ENCODE measurements around the gene ZNF790. TPM values are rescaled to one million over a fixed set of nuclear protein-coding genes. Genes with fewer than 3 reads are reported as not detected.

The ZNF790 gene
- total RNA-seq, 1 experiment from 2014 or later, result 5.8 TPM

- intact Hi-C loops (cut with micrococcal nuclease; ENCODE audit: unreplicated experiment), result no loop called here
- ATAC-seq, result peak; percentile 46; the same call in 1 of the 2 replicates
- in situ Hi-C loops (cut with HindIII; ENCODE audit: low pct_unique_long_range_greater_than_20kb, low sequenced_read_pairs), result no loop called here
- POLR2A ChIA-PET, result interaction anchor here (0.6 to 1.1 kb wide), 2 partner anchors 64 to 373 kb away, joined by 3 read pairs; no protein-coding TSS in a partner anchor
- TF ChIP-seq POLR2AphosphoS5 (IDR thresholded peaks at IDR 0.05; ENCODE audit: low read depth, low read length), result no peak
- no peak for TF ChIP-seq SIN3A (IDR thresholded peaks at IDR 0.05; ENCODE audit: borderline replicate concordance, insufficient read depth, low read depth, low read length)
- no peak for TF ChIP-seq TCF7L2 (IDR thresholded peaks at IDR 0.05; ENCODE audit: low read depth, low read length)
- no peak for TF ChIP-seq REST (IDR thresholded peaks at IDR 0.05; ENCODE audit: insufficient read depth in 1 of 2, low read depth in 2 of 2, low read length in 1 of 2)
- TF ChIP-seq, protein P1, sequence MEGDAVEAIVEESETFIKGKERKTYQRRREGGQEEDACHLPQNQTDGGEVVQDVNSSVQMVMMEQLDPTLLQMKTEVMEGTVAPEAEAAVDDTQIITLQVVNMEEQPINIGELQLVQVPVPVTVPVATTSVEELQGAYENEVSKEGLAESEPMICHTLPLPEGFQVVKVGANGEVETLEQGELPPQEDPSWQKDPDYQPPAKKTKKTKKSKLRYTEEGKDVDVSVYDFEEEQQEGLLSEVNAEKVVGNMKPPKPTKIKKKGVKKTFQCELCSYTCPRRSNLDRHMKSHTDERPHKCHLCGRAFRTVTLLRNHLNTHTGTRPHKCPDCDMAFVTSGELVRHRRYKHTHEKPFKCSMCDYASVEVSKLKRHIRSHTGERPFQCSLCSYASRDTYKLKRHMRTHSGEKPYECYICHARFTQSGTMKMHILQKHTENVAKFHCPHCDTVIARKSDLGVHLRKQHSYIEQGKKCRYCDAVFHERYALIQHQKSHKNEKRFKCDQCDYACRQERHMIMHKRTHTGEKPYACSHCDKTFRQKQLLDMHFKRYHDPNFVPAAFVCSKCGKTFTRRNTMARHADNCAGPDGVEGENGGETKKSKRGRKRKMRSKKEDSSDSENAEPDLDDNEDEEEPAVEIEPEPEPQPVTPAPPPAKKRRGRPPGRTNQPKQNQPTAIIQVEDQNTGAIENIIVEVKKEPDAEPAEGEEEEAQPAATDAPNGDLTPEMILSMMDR (IDR thresholded peaks at IDR 0.05), result no peak
- Histone ChIP-seq H3K4me1 (ENCODE audit: control insufficient read depth, insufficient read depth, low read length) (no peaks in the 10 kb centered on the region), H3K4me3 (ENCODE audit: low read depth in 2 of 2, low read length in 2 of 2) (peak overlapping the region; percentile 58 to 80), H3K9me3 (ENCODE audit: control insufficient read depth, insufficient read depth, low read depth, low read length) (peaks cover 19% of the 10 kb centered on the region; the same call in 1 of the 2 replicates), H3K36me3 (ENCODE audit: control insufficient read depth, insufficient read depth, low read length) (no peaks in the 10 kb centered on the region), H3K27me3 (ENCODE audit: control insufficient read depth, insufficient read depth, low read length) (no peaks in the 10 kb centered on the region), H3K27ac (ENCODE audit: low read length) (peak overlapping the region; percentile 97)
- DNase-seq (ENCODE audit: low read depth, low spot score), result no peak
- CTCF ChIA-PET, result interaction anchor here (0.5 kb wide), 1 partner anchor 583 kb away, joined by 4 read pairs; no protein-coding TSS in a partner anchor
- TSS peak; percentile 78 for BruUV-seq (replicated peaks)
These were observed 65.0 kb downstream of the ZNF790 start for GRCh38 chr19:36773223-36773579.

- ATAC-seq, result peak; percentile 97
- Histone ChIP-seq H3K4me1 (ENCODE audit: control insufficient read depth, insufficient read depth, low read length) (no peaks in the 10 kb centered on the region), H3K27me3 (ENCODE audit: control insufficient read depth, insufficient read depth, low read length) (no peaks in the 10 kb centered on the region), H3K27ac (ENCODE audit: low read length) (peak within 1 kb of the TSS; percentile 97), H3K9me3 (ENCODE audit: control insufficient read depth, insufficient read depth, low read depth, low read length) (peaks cover 23% of the 10 kb centered on the region; the same call in 1 of the 2 replicates), H3K4me3 (ENCODE audit: low read depth in 2 of 2, low read length in 2 of 2) (peak within 1 kb of the TSS; percentile 58 to 80), H3K36me3 (ENCODE audit: control insufficient read depth, insufficient read depth, low read length) (no peaks in the 10 kb centered on the region)
- TSS peak; percentile 94 for BruUV-seq (replicated peaks)
- intact Hi-C loops (cut with micrococcal nuclease; ENCODE audit: unreplicated experiment), result no loop called here
- peak; percentile 93 for DNase-seq (ENCODE audit: low read depth, low spot score)
- ChIA-PET POLR2A (interaction anchor here (0.6 to 1.1 kb wide), 2 partner anchors 65 to 228 kb away, joined by 3 to 5 read pairs; no protein-coding TSS in a partner anchor), CTCF (interaction anchor here (0.5 kb wide), 1 partner anchor 582 kb away, joined by 4 read pairs; no protein-coding TSS in a partner anchor)
- in situ Hi-C loops (cut with HindIII; ENCODE audit: low pct_unique_long_range_greater_than_20kb, low sequenced_read_pairs), result no loop called here
- peak; percentile 88; the same call in 1 of the 2 replicates for TF ChIP-seq SIN3A (IDR thresholded peaks at IDR 0.05; ENCODE audit: borderline replicate concordance, insufficient read depth, low read depth, low read length)
- no peak for TF ChIP-seq REST (IDR thresholded peaks at IDR 0.05; ENCODE audit: insufficient read depth in 1 of 2, low read depth in 2 of 2, low read length in 1 of 2)
- peak; percentile 63; the same call in 1 of the 2 replicates for TF ChIP-seq TCF7L2 (IDR thresholded peaks at IDR 0.05; ENCODE audit: low read depth, low read length)
- TF ChIP-seq, protein P1 (IDR thresholded peaks at IDR 0.05), result no peak
- peak; percentile 62; the same call in 1 of the 2 replicates for TF ChIP-seq POLR2AphosphoS5 (IDR thresholded peaks at IDR 0.05; ENCODE audit: low read depth, low read length)
These were observed 65.6 kb downstream of the ZNF790 start, which contains the start of gene ZNF850 for GRCh38 chr19:36772311-36773222. ZNF850 (minus strand) TSS chr19:36772807; CDS start chr19:36762606, 10,201 bp downstream.
